CD4-positive, alpha-beta T cell treated with Interleukin-10 for 1 hour (primary cell): ENCODE data around the gene PMPCB.
"Not testable (repeated sequence)": the region's sequence is repeated elsewhere in the genome, so short reads cannot be mapped to it uniquely, and the experiment has no call there.

ENCODE experiments used
- DNase-seq: peaks from one replicate; pipeline ENCODE4 v3.0.0-alpha.2; 2020

PMPCB gene

DNA sequence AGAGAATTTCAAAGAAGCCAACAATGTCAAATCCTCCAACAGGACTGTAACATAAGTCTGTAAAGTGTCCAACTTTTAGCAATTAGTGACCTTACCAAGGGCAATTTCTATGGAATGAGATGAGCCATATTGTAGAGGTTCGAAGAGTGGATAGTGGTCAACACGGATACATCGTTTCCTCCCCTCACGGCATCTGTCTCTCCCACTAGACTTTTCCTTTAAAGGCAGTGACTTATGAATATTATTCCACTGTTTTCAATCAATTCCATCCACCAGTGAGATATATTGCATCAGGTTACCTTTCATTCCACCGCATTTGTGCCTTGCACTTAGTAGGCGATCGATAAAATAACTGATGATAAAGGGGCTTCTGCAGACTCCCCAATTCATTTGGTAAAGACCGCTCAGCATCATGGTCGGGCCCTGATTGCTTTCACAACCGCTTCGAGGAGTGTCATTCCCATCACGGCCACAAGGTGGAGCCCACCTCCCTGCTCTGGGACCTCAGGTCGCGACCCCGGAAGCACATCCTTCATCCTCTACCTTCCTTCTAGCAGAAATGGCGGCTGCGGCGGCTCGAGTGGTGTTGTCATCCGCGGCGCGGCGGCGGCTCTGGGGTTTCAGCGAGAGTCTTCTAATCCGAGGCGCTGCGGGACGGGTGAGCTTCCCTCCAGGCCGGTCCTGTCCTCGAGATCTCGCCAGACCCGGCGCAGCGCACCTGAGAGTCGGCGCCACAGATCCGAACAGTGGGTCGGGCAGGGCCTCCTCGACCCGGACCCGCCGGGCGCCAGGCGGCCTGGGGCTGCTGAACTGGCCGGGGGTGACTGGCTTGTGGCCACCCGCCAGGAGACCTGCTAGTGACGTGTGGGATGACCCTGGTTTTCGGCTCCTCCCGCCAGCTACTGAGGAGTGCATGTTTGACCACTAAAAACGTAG, at the start of gene PMPCB:
PMPCB (plus strand) TSS at position 535 of the 936 bp plus-strand sequence; CDS start at position 560, 25 bp downstream.
- peak; percentile 96 for DNase-seq

DNA sequence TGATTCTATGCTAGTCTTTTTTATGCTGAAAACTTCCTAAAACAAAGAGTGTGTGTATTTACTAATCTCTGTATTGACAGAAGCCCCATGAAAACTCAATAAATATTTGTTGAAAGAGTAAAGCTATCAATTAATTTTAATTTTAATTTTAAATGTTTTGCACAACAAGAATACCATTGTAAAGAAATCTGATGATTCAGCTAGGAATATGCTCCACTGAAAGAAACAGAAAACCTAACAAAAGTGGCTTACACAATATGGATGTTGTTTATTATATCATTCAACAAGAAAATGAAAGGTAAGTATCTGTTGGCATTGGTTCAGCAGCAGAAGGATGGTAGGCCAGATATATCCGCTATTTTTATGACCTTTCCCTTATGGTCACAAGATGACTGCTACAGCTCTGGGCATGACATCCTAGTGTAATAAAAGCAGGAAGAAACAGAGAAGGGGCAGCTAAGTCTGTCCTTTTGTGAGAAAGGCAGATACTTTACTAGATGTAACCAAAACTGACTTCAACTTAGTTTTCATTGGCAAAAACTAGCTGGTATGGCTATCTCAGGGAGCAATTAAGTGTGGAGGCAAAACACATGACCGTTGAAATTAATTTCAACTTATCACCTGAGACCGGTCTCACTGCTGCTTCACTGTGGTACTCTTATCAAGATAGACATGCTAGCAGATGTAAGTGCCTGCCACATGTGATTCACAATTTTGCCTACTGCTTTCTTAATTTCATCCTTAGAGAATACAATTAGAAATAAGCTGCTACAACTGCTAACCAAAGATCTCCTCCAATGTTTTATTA, 43.3 kb upstream of the PMPCB start:
- not testable (repeated sequence) for DNase-seq

GRCh38 chr7:103264054-103264453, 33.2 kb upstream of the PMPCB start:
- not testable (repeated sequence) for DNase-seq

DNA sequence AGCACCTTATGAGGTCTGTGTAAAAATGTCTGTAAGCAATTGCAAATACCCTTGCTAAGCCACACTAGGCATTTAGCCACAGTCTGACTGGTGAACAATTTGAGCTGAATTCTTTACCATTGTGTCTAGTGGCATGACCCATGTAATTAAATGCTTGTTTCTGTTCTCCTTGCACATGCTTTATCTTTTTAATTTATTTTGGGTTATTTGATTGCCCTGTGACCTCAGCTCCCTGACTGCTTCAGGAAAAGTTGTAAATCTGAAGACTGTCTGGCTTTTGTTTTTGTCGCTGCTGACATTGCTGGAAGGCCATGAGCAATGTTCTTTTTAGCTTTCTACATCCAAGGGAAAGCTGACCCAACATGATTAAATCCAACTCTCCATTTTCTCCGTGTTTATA, 31.0 kb upstream of the PMPCB start:
- DNase-seq: not testable (repeated sequence)

GRCh38 chr7:103273374-103273773, 23.9 kb upstream of the PMPCB start:
- not testable (repeated sequence) for DNase-seq

DNA sequence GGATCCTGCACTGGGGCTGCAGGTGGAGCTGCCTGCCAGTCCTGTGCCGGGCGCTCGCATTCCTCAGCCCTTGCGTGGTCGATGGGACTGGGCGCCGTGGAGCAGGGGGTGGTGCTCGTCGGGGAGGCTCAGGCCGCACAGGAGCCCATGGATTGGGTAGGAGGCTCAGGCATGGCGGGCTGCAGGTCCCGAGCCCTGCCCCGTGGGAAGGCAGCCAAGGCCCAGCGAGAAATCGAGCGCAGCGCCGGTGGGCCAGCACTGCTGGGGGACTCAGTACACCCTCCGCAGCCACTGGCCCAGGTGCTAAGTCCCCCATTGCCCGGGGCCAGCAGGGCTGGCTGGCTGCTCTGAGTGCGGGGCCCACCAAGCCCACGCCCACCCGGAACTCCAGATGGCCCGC, 22.4 kb upstream of the PMPCB start:
- DNase-seq: not testable (repeated sequence)

- DNase-seq: not testable (repeated sequence)
Measured at GRCh38 chr7:103278195-103278594, 19.0 kb upstream of the PMPCB start.

DNA sequence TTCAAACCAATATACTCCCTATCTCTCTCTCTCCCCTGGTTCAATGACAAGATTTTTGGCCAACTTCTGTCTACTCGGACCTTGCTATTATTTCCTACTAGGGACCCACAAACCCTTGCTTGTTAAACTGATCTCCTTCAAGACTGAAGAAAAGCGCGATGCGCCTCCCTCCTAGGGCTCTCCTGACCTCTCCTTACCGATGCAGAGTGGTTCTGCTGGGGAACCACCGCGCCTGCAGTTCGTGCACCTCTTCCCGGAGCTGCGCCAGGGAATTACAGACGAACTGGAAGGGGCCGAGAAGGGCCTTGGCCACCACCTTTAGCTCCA, 17.6 kb upstream of the PMPCB start:
- peak; percentile 33 for DNase-seq

DNA sequence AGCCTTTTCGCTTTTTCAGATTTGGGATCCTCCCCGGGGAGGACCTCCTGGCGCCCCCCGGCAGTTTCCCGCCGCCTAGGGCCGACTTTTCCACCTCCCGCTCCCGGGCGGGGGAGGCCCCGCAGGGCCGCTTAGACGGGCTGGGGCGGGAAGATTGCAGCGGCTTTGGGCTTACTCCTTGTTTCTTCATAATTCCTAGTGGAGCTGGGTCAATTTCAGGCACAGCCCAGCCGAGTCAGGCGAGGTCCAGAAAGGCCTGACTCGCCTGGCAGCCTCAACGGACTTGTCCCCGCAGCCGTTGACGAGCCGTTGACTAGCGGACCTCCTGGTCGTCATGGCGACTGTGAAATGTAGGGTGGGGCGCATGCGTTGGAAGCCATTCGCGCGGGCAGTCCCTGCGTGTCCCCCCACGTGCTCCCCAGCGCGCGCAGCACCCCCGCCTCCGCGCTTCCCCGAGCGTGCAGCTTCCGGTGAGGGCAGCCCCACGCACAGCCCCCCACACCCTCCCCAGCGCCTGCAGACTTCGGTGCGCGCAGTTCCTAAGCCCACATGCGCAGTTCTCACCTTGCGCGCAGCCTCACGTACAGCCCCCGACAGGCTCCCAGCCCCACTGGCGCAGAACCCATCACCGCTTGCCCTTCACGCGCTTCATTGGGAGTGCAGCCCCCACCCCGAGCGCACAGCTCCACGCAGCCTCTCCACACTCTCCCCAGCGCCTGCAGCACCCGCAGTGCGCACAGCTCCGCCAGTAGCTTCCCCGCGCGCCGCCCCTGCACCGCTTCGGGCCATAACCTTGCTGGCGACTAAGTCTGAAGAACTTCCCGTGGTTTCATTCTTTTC, 17.1 kb upstream of the PMPCB start:
- DNase-seq: peak; percentile 95

DNA sequence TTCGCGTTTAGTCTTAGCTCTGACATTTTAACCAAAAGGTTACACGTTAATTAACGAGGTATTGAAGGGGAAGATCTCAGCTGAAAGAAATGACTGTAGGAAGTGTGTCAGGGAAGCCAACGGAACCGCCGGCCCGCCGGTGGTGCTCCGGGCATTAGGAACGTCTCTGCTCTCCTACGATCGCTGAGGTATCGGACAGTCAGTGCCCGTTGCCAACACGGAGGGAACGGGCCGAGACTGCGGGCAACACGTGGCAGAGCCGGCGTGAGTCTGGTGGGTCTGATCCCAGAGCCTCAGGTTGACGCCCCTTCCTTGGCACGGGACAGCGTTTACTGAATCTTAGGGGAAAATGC, 16.5 kb upstream of the PMPCB start:
- not testable (repeated sequence) for DNase-seq

GRCh38 chr7:103282802-103283427, 14.3 kb upstream of the PMPCB start:
- not testable (repeated sequence) for DNase-seq

- no peak for DNase-seq
Measured at GRCh38 chr7:103292122-103292521, 5.1 kb upstream of the PMPCB start.

DNA sequence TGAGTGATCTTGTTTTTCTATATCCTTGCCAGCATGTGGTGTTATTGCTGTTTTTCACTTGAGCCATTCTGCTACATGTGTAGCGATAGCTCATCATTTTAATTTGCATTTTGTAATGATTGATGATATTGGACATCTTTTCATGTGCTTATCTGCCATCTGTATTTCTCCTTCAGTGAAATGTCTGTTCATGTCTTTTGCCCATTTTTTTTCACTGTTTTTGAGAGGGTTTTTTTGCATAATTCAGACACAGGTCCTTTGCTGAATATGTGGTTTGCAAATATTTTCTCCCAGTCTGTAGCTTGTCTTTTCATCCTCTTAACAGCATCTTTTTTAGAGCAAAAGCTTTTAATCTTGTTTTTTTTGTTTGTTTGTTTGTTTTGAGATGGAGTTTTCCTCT, 3.7 kb upstream of the PMPCB start:
- DNase-seq: no peak

GRCh38 chr7:103297837-103298179, 573 bp downstream of the PMPCB start:
- DNase-seq: no peak

- no peak for DNase-seq
Measured at GRCh38 chr7:103299660-103300059, 2.4 kb downstream of the PMPCB start.

DNA sequence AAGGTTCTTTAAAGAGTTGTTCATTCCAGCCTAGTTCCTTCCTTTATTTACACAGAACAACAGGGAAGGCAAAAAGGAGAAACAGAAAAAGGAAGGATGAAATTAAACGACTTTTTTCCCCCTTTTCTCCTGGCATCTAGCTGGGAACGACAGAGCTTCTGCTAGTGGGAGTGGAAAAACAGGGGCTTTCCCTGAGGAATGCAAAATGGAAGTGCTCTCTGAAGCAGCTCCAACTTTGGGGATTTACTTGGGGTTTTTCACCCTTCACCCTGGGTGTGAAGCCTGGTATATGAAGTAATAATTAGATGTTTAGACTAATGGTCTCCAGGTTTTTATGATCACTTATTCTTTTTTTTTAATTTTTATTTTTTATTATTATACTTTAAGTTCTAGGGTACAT, 4.2 kb downstream of the PMPCB start:
- no peak for DNase-seq

GRCh38 chr7:103307503-103308231, 10.4 kb downstream of the PMPCB start:
- no peak for DNase-seq

- no peak for DNase-seq
Measured at GRCh38 chr7:103314852-103315251, 17.6 kb downstream of the PMPCB start.

DNA sequence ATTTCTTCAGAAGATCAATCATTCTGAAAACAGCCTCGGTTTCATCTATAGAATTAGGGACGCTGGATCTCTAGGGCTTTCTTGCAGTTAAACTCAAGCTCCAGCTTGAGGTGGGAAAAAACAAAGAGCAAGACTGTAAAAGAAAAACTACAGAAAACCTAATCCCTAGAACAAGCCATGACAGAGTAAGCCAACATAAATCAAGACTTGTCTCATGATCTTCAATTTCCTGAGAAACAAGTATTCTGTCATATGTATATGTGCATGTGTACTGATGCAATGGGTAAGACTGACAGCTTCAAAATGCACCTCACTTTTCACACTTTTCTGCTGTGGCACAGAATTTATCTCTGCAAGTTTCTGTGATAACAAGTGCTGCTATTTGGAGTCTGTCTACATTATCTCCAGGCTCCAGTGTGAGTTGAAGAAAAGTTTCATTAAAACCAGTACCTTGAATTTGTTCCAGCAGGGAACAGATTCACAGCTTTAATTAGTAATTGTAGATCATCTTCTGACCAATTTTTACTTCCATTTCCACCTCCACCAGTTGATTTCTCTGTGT, 19.2 kb downstream of the PMPCB start:
- no peak for DNase-seq

- DNase-seq: no peak
Measured at GRCh38 chr7:103317009-103317408, 19.8 kb downstream of the PMPCB start.

DNA sequence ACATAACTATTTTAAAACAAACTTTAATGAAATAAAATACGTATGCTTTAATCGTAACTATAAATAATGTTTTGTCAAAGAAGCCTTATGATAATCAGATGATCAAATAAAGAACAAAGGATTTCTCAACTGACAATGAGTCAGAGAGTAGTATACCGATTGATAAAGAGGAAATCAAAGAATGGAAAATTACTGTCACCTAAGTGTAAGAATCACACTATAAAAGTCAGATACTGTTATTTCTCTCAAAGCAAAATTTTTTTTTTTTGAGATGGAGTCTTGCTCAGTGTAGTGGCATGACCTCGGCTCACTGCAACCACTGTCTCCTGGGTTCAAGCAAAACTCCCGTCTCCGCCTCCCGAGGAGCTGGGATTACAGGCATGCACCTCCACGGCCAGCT, 28.5 kb downstream of the PMPCB start:
- no peak for DNase-seq

DNA sequence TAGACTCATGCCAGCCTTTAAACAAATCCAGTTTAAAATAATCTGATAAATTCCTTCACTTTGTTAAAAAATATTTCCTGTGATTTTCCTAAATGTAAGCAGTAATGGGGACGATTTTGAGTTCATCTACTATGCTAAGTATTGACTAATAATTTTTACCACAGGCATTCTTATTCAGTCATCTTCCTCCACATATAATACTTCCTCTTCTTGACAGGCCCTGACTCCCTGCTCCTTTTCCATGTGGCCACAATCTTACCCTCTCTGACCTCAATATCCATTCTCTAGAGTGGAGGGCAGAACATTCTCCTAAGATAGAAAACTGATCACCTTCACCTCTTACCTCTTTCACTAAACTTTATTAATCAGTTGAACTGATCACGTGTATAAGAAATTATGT, 39.5 kb downstream of the PMPCB start:
- no peak for DNase-seq
